Coronary artery (tissue), 2 donors: Measurements from ENCODE around the gene CIAO2B.
A peak's percentile ranks its signal among the peaks of the same experiment; 100 is the strongest.

Experiments used
- DNase-seq: peaks from one replicate; pipeline ENCODE4 v3.0.0-alpha.2; 2017; ENCODE audit warnings: low spot score
- H3K27ac ChIP-seq, 2 donors: fragments of 200-600 bp; sonication (generic); one replicate each; pipeline ENCODE4 v1.5.1; 2016 to 2019
- H3K4me3 ChIP-seq: fragments of 200-600 bp; sonication (generic); 2 replicates; pipeline ENCODE4 v1.5.1; 2016; ENCODE audit warnings: mild to moderate bottlenecking, moderate library complexity
- TF ChIP-seq, protein P1 (sequence below): fragments of 200-600 bp; sonication (generic); IDR thresholded peaks from one replicate; pipeline ENCODE4 v1.5.1; 2019; ENCODE audit warnings: antibody characterized with exemption

The CIAO2B gene

DNA sequence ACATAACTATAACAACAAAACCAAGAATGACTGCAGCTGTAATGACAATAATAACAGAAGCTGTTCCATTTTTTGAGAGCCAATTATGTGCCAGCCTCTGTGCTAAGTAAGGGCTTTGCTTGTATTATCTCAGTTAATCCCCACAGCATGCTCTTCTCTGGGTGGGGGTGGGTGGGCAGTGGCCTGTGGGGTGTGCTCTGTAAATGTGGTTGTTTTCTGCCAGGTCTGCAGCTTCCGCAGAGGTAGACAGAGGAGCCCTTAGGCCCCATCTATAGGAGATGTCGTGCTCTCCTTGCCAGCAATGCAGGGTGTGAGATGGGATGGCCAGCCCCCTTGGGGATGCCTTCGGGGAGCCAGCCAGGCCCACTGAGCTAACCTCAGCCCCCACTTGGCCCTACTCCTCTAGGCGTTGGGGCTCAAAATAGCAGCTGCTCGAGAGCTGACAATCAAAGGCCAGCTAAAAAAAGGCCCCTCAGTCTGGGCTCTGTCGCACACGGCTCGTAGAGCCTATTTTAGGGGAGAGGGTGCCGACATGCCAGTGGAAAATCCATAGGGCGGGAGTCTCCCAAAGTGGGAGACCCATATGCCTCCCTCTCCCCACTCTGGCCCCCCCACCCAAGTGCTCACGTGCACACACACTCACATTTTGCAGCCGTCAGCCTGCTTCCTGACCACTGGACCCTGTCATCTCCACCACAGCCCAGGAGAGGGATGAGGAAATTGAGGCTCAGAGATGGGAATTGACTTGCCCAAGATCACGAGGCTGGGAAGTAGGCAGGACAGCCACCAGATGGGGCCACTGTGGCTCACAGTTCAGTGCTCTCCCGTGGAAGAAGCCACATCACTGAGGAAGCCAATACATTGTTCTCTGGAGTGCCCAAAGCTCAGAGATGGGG lies 31.3 kb downstream of the CIAO2B start:
- H3K4me3 ChIP-seq, result peak overlapping the region; percentile 18
- H3K27ac ChIP-seq, result peak overlapping the region; percentile 95 to 97
- TF ChIP-seq, protein P1, sequence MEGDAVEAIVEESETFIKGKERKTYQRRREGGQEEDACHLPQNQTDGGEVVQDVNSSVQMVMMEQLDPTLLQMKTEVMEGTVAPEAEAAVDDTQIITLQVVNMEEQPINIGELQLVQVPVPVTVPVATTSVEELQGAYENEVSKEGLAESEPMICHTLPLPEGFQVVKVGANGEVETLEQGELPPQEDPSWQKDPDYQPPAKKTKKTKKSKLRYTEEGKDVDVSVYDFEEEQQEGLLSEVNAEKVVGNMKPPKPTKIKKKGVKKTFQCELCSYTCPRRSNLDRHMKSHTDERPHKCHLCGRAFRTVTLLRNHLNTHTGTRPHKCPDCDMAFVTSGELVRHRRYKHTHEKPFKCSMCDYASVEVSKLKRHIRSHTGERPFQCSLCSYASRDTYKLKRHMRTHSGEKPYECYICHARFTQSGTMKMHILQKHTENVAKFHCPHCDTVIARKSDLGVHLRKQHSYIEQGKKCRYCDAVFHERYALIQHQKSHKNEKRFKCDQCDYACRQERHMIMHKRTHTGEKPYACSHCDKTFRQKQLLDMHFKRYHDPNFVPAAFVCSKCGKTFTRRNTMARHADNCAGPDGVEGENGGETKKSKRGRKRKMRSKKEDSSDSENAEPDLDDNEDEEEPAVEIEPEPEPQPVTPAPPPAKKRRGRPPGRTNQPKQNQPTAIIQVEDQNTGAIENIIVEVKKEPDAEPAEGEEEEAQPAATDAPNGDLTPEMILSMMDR, result no peak
- DNase-seq, result no peak

DNA sequence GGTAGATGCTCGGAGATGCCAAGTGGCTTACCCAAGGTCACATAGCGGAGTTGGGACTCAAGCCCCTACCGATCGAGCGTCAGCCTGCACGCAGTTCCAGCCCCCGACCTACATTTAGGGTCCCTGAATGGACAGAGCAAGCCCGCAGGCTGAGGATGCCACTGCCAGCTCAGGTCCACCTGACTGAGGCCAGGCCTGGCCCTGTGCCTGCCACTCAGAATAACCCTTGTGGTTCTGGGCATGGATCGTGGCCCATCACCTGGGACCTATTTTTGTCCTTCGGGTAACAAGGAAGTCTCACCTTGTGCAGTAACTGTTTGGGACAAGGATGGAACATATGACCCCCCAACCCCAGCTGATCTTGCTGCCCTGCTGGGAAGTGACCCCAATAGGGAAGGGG lies 32.6 kb downstream of the CIAO2B start:
- no peak for DNase-seq
- Histone ChIP-seq H3K4me3 (no peak overlapping the region), H3K27ac (peak overlapping the region; percentile 95 to 97)
- TF ChIP-seq, protein P1, result no peak

DNA sequence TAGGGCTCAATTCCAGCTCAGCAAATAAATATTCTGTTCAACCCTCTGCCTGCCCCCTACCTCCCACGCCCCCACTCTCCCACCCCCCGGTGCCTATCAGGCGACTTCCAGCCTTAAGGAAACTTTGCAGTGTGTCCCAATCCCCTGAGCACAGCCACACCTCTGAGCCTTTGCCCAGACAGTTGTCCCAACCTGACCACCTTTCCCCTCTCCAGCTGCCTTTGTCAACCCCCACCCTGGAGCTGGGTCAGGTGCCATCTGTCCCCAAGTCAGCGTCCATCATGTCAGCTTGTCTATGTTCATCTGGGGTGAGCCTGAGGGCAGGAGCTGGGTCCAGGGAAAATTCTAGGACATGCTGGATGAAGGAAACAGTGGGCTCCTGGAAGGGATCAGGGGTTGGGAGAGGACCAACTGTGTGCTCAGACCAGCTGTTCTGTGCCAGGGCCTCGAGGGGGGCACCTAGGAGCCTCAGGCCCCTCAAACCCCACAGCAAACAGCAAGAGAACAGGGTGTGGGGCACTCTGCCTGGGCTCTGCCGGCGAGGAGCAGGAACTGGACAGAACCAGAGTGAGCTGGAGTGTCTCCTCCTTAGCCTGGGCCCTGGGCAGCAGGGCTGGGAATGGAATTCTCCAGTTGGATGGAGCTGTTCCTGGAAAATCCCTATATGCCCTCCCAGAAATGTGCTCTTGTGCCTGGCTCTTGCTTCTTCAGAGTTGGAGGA lies 33.3 kb downstream of the CIAO2B start:
- H3K4me3 ChIP-seq, result peak overlapping the region; percentile 32
- TF ChIP-seq, protein P1, result no peak
- no peak for DNase-seq
- peak overlapping the region; percentile 95 to 97 for H3K27ac ChIP-seq

DNA sequence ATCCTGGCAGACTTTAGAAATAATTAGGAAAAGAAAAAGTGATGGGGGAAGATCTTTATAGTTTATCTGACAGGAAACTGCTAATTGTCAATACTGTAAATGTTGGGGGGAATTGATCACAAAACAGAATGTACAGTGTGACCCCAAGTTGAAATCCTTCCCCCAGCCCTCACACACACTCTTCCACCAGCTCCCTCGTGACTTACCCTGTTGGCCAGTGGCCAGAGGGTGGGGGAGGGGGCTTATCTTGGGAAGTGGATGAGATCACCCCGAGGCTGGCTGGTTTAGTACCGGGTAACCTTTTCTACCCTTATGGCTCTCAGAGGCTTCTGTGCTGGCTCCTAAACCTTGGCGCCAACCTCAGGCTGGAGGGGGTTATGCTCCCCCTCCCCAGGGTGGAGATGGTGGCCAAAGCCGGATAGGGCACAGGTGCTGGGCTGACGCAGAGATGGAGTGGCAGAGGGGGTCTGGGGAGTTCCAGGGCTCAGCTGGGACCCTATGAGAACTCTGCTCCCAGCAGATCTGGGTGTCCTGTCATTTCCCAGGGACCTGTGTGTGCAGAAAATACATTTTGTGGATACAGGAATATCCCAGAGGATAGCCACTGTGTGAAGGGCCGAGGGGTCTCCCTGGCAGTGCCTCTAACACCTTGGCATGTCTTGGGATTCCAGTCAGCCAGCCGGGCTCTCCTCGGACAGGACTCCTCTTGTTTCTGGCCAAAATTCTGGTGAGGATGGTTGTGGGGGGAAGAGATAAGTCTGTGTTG lies 34.1 kb downstream of the CIAO2B start:
- H3K4me3 ChIP-seq, result peak overlapping the region; percentile 32
- H3K27ac ChIP-seq, result peak overlapping the region; percentile 95 to 97
- TF ChIP-seq, protein P1, result no peak
- DNase-seq, result no peak

DNA sequence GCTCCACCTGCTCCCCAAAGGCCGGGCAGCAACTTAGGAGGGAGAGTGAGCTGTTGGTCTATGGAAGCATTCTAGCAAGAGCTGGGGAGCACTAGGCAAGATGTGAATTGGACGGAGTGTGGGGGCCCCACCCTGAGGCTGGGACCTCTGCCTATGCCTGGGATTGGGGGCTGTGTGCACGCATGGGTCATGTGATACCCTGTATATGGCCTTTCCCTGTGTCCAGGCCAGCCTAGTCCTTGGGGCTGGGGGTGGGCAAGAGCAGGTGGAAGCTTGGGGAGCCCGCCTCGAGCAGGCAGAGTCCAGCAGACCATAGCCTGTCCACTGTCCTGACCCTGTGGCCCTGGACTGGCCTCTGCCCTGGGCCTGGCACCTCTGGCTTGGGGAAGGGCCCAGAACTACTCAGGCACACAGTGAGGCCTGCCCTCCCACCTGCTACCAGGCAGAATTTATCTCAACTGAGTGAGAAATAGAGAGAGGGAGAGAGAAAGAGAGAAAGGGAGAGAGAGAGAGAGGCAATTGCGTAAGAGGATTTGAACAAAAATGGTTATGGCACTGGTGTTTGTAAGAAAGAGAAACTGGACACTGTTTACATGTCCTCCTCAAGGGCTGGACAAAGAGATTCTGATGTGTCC lies 34.8 kb downstream of the CIAO2B start:
- DNase-seq, result no peak
- peak overlapping the region; percentile 95 to 97 for H3K27ac ChIP-seq
- TF ChIP-seq, protein P1, result no peak

DNA sequence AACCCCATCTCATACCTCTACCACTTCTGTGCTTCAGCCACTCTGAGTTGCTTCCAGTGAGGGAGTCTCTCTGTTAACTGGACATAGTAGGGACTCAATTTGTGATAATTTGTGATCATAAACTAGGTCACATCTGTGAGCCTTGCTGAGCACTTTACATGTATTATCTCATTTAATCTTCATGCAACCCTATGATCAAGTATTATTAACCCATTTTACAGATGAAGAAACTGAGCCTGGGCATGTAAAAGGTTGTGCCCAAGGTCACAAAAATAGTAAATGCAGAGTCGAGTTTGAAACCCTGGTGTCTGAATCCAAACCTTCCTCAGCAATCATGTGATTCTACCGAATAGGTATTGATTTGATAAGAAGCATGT lies 35.3 kb downstream of the CIAO2B start:
- TF ChIP-seq, protein P1, result no peak
- Histone ChIP-seq H3K4me3 (no peak overlapping the region), H3K27ac (peak overlapping the region; percentile 95 to 97)
- no peak for DNase-seq

More for the DNA sequence above, 34.8 kb downstream of the CIAO2B start:
- peak overlapping the region; percentile 32 for H3K4me3 ChIP-seq
